Naive thymus-derived CD8-positive, alpha-beta T cell (primary cell): ENCODE results near the gene NPHP4. TPM values are rescaled to one million over a fixed set of nuclear protein-coding genes. Genes with fewer than 3 reads are reported as not detected.
A peak's percentile ranks its signal among the peaks of the same experiment; 100 is the strongest.

ENCODE experiments used
- ATAC-seq, 2 donors: fragments of 150-1000 bp; cut with Tn5 transposase in 1 of 2; sonication (Bioruptor Pico), chemical (Tn5 transposase) in 1 of 2; 1 replicate in 1 of 2; 2 replicates in 1 of 2; pipeline ENCODE4 v1.10.0; 2021; ENCODE audit warnings: mild to moderate bottlenecking in 2 of 2, moderate library complexity in 2 of 2
- POLR2A ChIA-PET: fragments of 350-600 bp; sonication (Branson Sonifier 250); formaldehyde crosslinking; loops from one replicate; lab custom pipeline; 2021; ENCODE audit warnings: antibody characterized with exemption; lab: Charles Lee
- DNase-seq, 10 donors: peaks; one replicate each; pipeline versions ENCODE4 v3.0.0 to v3.0.0-alpha.2; 2020 to 2022
- H3K27ac Mint-ChIP-seq, 10 donors: one replicate each; pipeline ENCODE4 v1.8.0; 2020 to 2022; ENCODE audit warnings: mild to moderate bottlenecking in 10 of 10, mixed read lengths in 10 of 10, moderate library complexity in 4 of 10, inconsistent platforms in 1 of 10
- H3K27me3 Mint-ChIP-seq, 5 donors: one replicate each; pipeline ENCODE4 v1.8.0; 2021 to 2022; ENCODE audit warnings: mixed read lengths in 5 of 5
- H3K36me3 Mint-ChIP-seq, 3 donors: one replicate each; pipeline ENCODE4 v1.8.0; 2020 to 2022; ENCODE audit warnings: mixed read lengths in 3 of 3, mild to moderate bottlenecking in 2 of 3, inconsistent platforms in 1 of 3
- H3K4me1 Mint-ChIP-seq, 4 donors: one replicate each; pipeline ENCODE4 v1.8.0; 2021 to 2022; ENCODE audit warnings: mixed read lengths in 4 of 4
- H3K4me3 Mint-ChIP-seq, 10 donors: one replicate each; pipeline ENCODE4 v1.8.0; 2020 to 2022; ENCODE audit warnings: mild to moderate bottlenecking in 10 of 10, mixed read lengths in 10 of 10, moderate library complexity in 6 of 10, inconsistent platforms in 1 of 10
- H3K9me3 Mint-ChIP-seq, 9 donors: one replicate each; pipeline ENCODE4 v1.8.0; 2020 to 2022; ENCODE audit warnings: mixed read lengths in 9 of 9, mild to moderate bottlenecking in 3 of 9, inconsistent platforms in 1 of 9, moderate library complexity in 1 of 9
- polyA plus RNA-seq, 3 donors: library from polyadenylated mRNA; unstranded; fragments of 300-500 nt; fragmentation: Illumina TruSeq; gene quantifications; one replicate each; pipeline ENCODE4 v1.2.3, GENCODE V29; 2021
- total RNA-seq, 8 experiments: library from RNA in 2 of 8; stranded (reverse) in 2 of 8; gene quantifications; one replicate each; pipeline ENCODE4 v1.2.3 and lab custom pipeline; 2021 to 2026

Gene NPHP4
- total and polyA plus RNA-seq, 5 experiments from 2014 or later, result 0.14 to 6.3 (median 0.97) TPM

- H3K4me3 Mint-ChIP-seq, result peak overlapping the region; percentile 90 to 99 (median 96)
- DNase-seq, result peak in 5 of 10 donors; percentile 10 to 63 (median 19)
- POLR2A ChIA-PET, result interaction anchor here (0.7 to 7.7 kb wide), 7 partner anchors 9 to 206 kb away, joined by 3 to 133 read pairs (median 3); partner anchors contain the start of gene RPL22
Measured at GRCh38 chr1:5992814-5993555, 760 bp upstream of the NPHP4 start.

GRCh38 chr1:5991381-5992025, 722 bp downstream of the NPHP4 start:
- Mint-ChIP-seq H3K36me3 (peaks cover 0 to 3% (median 0%) of the 10 kb centered on the region in 3 donors), H3K4me1 (peaks cover 20 to 46% (median 39%) of the 10 kb centered on the region in 4 donors), H3K9me3 (no peaks in the 10 kb centered on the region), H3K27me3 (peaks cover 0 to 2% (median 0%) of the 10 kb centered on the region in 5 donors), H3K27ac (peak overlapping the region; percentile 77 to 97 (median 92)), H3K4me3 (peak overlapping the region; percentile 85 to 99 (median 94))
- peak; percentile 34 to 36 for ATAC-seq
- DNase-seq, result peak in 8 of 10 donors; percentile 33 to 66 (median 44)
- POLR2A ChIA-PET, result interaction anchor here (1.3 to 7.7 kb wide), 3 partner anchors 16 to 35 kb away, joined by 3 to 133 read pairs (median 3); no protein-coding TSS in a partner anchor

More at GRCh38 chr1:5992814-5993555, 760 bp upstream of the NPHP4 start:
- H3K9me3 Mint-ChIP-seq, result no peaks in the 10 kb centered on the region
- H3K27me3 Mint-ChIP-seq, result peaks cover 0 to 2% (median 0%) of the 10 kb centered on the region in 5 donors
- peaks cover 0 to 1% (median 0%) of the 10 kb centered on the region in 3 donors for H3K36me3 Mint-ChIP-seq
- ATAC-seq, result peak; percentile 2 to 13
- peaks cover 21 to 54% (median 46%) of the 10 kb centered on the region in 4 donors for H3K4me1 Mint-ChIP-seq
- H3K27ac Mint-ChIP-seq, result peak overlapping the region; percentile 91 to 98 (median 96)

DNA sequence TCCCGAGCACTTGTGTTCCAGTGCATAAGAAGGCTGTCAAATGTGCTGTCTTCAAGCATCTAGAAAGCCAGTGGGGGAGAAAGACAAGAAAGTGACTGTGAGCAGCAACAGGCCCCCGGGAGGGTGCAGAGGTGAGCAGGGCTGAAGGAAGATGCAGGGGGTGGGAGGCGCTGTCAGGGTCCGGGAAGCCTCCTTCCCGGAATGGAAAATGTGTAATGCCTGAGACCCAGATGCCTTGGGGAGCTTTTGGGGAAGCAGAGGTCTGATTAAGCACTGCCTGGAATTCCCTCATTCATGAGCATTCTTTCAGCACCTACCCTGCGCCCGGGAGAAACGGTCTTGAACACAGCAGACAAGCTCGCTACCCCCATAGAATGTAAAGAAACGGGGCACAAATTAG, 1.3 kb downstream of the NPHP4 start:
- no peaks in the 10 kb centered on the region for H3K9me3 Mint-ChIP-seq
- H3K36me3 Mint-ChIP-seq, result peaks cover 0 to 3% (median 0%) of the 10 kb centered on the region in 3 donors
- peak overlapping the region; percentile 78 to 99 (median 90) for H3K4me3 Mint-ChIP-seq
- H3K4me1 Mint-ChIP-seq, result peaks cover 20 to 44% (median 37%) of the 10 kb centered on the region in 4 donors
- POLR2A ChIA-PET, result interaction anchor here (0.7 to 7.7 kb wide), 2 partner anchors 36 to 294 kb away, joined by 3 to 133 read pairs; no protein-coding TSS in a partner anchor
- H3K27me3 Mint-ChIP-seq, result peaks cover 0 to 2% (median 0%) of the 10 kb centered on the region in 5 donors
- H3K27ac Mint-ChIP-seq, result peak overlapping the region; percentile 77 to 96 (median 90)
- DNase-seq, result peak in 2 of 10 donors; percentile 16 to 46
- no peak for ATAC-seq

- DNase-seq (peak in 1 of 10 donors; percentile 60), ATAC-seq (no peak)
- POLR2A ChIA-PET, result interaction anchor here (7.7 kb wide), 1 partner anchor 37 kb away, joined by 133 read pairs; no protein-coding TSS in a partner anchor
- Mint-ChIP-seq H3K4me1 (peaks cover 18 to 35% (median 29%) of the 10 kb centered on the region in 4 donors), H3K9me3 (no peaks in the 10 kb centered on the region), H3K4me3 (peak overlapping the region in 7 of 10 donors; percentile 6 to 99 (median 67)), H3K27me3 (peaks cover 0 to 2% (median 0%) of the 10 kb centered on the region in 5 donors), H3K36me3 (peaks cover 0 to 7% (median 0%) of the 10 kb centered on the region in 3 donors), H3K27ac (peak overlapping the region in 1 of 10 donors; percentile 86)
Measured at GRCh38 chr1:5989731-5990271, 2.4 kb downstream of the NPHP4 start.

- no peak overlapping the region for H3K27ac Mint-ChIP-seq
- no peaks in the 10 kb centered on the region for H3K9me3 Mint-ChIP-seq
- POLR2A ChIA-PET, result interaction anchor here (0.6 kb wide), 1 partner anchor 11 kb away, joined by 4 read pairs; no protein-coding TSS in a partner anchor
- ATAC-seq (no peak), DNase-seq (peak in 1 of 10 donors; percentile 31)
- H3K27me3 Mint-ChIP-seq, result peaks cover 0 to 2% (median 0%) of the 10 kb centered on the region in 5 donors
- H3K4me3 Mint-ChIP-seq, result no peak overlapping the region
- H3K4me1 Mint-ChIP-seq, result peaks cover 15 to 30% (median 24%) of the 10 kb centered on the region in 4 donors
- H3K36me3 Mint-ChIP-seq, result peaks cover 0 to 7% (median 0%) of the 10 kb centered on the region in 3 donors
Measured at GRCh38 chr1:5989286-5989605, 3.0 kb downstream of the NPHP4 start.

DNA sequence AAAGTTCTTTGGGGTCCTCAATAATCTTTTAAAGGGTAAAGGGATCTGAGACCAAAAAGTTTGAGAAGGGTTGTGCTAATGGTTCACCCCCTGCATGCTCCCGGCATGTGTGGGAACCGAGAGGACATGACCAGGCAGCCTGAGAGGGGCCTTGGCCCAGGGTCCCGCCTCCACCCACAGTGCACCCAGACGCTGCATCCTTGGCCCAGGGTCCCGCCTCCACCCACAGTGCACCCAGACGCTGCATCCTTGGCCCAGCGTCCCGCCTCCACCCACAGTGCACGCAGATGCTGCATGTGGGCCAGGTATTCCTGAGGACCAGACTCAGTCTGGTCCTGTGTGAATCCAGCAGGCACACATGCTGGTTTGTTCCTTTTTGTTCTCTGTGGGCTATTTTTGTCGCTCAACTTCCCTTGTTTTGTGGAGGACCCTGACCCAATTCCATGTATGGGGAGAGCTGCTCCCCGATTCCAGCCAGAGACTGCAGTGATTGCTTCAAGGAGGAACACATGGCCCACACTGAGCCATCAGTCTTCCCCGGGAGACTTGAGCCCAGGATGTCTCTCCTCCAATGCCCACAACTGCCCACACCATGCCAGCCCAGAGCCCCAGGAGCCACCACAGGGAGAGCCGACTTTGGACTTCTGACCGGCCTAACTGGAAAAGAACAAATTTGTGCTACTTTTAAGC, 3.5 kb downstream of the NPHP4 start:
- H3K4me3 Mint-ChIP-seq, result peak overlapping the region in 1 of 10 donors; percentile 31
- ATAC-seq (no peak), DNase-seq (peak in 1 of 10 donors; percentile 41)
- peaks cover 0 to 7% (median 0%) of the 10 kb centered on the region in 3 donors for H3K36me3 Mint-ChIP-seq
- POLR2A ChIA-PET, result interaction anchor here (0.6 kb wide), 1 partner anchor 12 kb away, joined by 4 read pairs; no protein-coding TSS in a partner anchor
- H3K27ac Mint-ChIP-seq, result peak overlapping the region in 2 of 10 donors; percentile 15 to 82
- no peaks in the 10 kb centered on the region for H3K9me3 Mint-ChIP-seq
- peaks cover 13 to 25% (median 19%) of the 10 kb centered on the region in 4 donors for H3K4me1 Mint-ChIP-seq
- H3K27me3 Mint-ChIP-seq, result peaks cover 0 to 2% (median 0%) of the 10 kb centered on the region in 5 donors

- H3K27ac Mint-ChIP-seq, result no peak overlapping the region
- ATAC-seq (no peak), DNase-seq (peak in 1 of 10 donors; percentile 18)
- POLR2A ChIA-PET, result no interaction called here
- H3K9me3 Mint-ChIP-seq, result no peaks in the 10 kb centered on the region
- peaks cover 4 to 8% (median 5%) of the 10 kb centered on the region in 4 donors for H3K4me1 Mint-ChIP-seq
- H3K4me3 Mint-ChIP-seq, result no peak overlapping the region
- H3K36me3 Mint-ChIP-seq, result peaks cover 0 to 7% (median 0%) of the 10 kb centered on the region in 3 donors
- H3K27me3 Mint-ChIP-seq, result no peaks in the 10 kb centered on the region
Measured at GRCh38 chr1:5986018-5986417, 6.2 kb downstream of the NPHP4 start.

- POLR2A ChIA-PET, result no interaction called here
- Mint-ChIP-seq H3K9me3 (no peaks in the 10 kb centered on the region), H3K4me3 (no peak overlapping the region), H3K4me1 (peaks cover 4 to 9% (median 6%) of the 10 kb centered on the region in 4 donors), H3K36me3 (peaks cover 0 to 7% (median 0%) of the 10 kb centered on the region in 3 donors), H3K27ac (no peak overlapping the region), H3K27me3 (no peaks in the 10 kb centered on the region)
- ATAC-seq (no peak), DNase-seq (no peak)
Measured at GRCh38 chr1:5985250-5985649, 7.0 kb downstream of the NPHP4 start.

- POLR2A ChIA-PET, result interaction anchor here (0.5 kb wide), 1 partner anchor 789 kb away, joined by 6 read pairs; no protein-coding TSS in a partner anchor
Measured at GRCh38 chr1:5983361-5984103, 8.7 kb downstream of the NPHP4 start.

GRCh38 chr1:5982868-5983267, 9.4 kb downstream of the NPHP4 start:
- no peak overlapping the region for H3K27ac Mint-ChIP-seq
- peaks cover 0 to 5% (median 0%) of the 10 kb centered on the region in 3 donors for H3K36me3 Mint-ChIP-seq
- no peak for DNase-seq
- POLR2A ChIA-PET, result interaction anchor here (0.5 kb wide), 1 partner anchor 790 kb away, joined by 6 read pairs; no protein-coding TSS in a partner anchor
- no peak overlapping the region for H3K4me3 Mint-ChIP-seq
- no peaks in the 10 kb centered on the region for H3K9me3 Mint-ChIP-seq
- peaks cover 5 to 11% (median 9%) of the 10 kb centered on the region in 4 donors for H3K4me1 Mint-ChIP-seq
- ATAC-seq, result no peak
- no peaks in the 10 kb centered on the region for H3K27me3 Mint-ChIP-seq

More at GRCh38 chr1:5983361-5984103, 8.7 kb downstream of the NPHP4 start:
- Mint-ChIP-seq H3K4me3 (no peak overlapping the region), H3K9me3 (no peaks in the 10 kb centered on the region), H3K27ac (no peak overlapping the region), H3K4me1 (peaks cover 5 to 9% (median 8%) of the 10 kb centered on the region in 4 donors), H3K36me3 (peaks cover 0 to 7% (median 0%) of the 10 kb centered on the region in 3 donors), H3K27me3 (no peaks in the 10 kb centered on the region)
- ATAC-seq (no peak), DNase-seq (no peak)

DNA sequence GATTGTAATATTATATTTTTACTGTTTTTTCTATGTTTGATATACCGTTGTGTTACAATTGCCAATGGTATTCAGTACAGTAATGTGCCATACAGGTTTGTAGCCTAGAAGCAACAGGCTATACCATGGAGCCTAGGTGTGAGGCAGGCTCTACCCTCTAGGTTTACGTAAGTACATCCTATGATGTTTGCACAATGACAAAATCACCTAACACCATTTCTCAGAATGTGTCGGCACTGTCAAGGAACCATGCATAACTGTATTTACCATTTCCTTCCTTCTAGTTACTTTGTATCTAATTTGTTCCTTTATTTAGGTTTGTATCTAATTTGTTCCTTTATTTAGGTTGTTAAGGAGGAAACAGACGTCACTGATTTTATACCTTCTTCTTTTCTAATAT, 9.9 kb downstream of the NPHP4 start:
- H3K9me3 Mint-ChIP-seq, result no peaks in the 10 kb centered on the region

More for the DNA sequence above, 9.9 kb downstream of the NPHP4 start:
- no peak overlapping the region for H3K27ac Mint-ChIP-seq
- peaks cover 9 to 16% (median 13%) of the 10 kb centered on the region in 4 donors for H3K4me1 Mint-ChIP-seq
- peaks cover 0 to 4% (median 0%) of the 10 kb centered on the region in 3 donors for H3K36me3 Mint-ChIP-seq
- no peak overlapping the region for H3K4me3 Mint-ChIP-seq
- ATAC-seq, result no peak
- POLR2A ChIA-PET, result no interaction called here
- H3K27me3 Mint-ChIP-seq, result no peaks in the 10 kb centered on the region
- no peak for DNase-seq
